ENCODE data around the gene FOXRED1. TPM values are rescaled to one million over a fixed set of nuclear protein-coding genes. Genes with fewer than 3 reads are reported as not detected.
A peak's percentile ranks its signal among the peaks of the same experiment; 100 is the strongest.

FOXRED1 gene
- total and polyA plus RNA-seq, 9 of the 15 experiments (the other 6 are each of a cell fraction or from before 2014, with no cell fraction given) = 14.1 to 94.4 (median 53.1) TPM

- TF ChIP-seq TAL1 (IDR thresholded peaks at IDR 0.05) (peak; percentile 45; the same call in 1 of the 2 replicates), TSC22D4 (tag; IDR thresholded peaks at IDR 0.05) (no peak), L3MBTL2 (IDR thresholded peaks at IDR 0.05) (no peak), ZNF830 (CRISPR knock-in tag; IDR thresholded peaks at IDR 0.05) (no peak), ZNF121 (CRISPR knock-in tag; conservative IDR thresholded peaks at IDR 0.05) (no peak), TFAM (CRISPR knock-in tag; conservative IDR thresholded peaks at IDR 0.05) (no peak), IFI16 (CRISPR knock-in tag; IDR thresholded peaks at IDR 0.05) (no peak), CBFA2T3 (IDR thresholded peaks at IDR 0.05) (peak; percentile 47), TCF3 (CRISPR knock-in tag; IDR thresholded peaks at IDR 0.05) (peak; percentile 45; the same call in 1 of the 2 replicates), HMG20B (CRISPR knock-in tag; IDR thresholded peaks at IDR 0.05) (no peak), ZBTB1 (CRISPR knock-in tag; IDR thresholded peaks at IDR 0.05; ENCODE audit: borderline replicate concordance, low read depth) (no peak), MBD1 (CRISPR knock-in tag; IDR thresholded peaks at IDR 0.05) (no peak), CHD2 (IDR thresholded peaks at IDR 0.05; ENCODE audit: low read depth, low read length) (no peak), CEBPB (tag; IDR thresholded peaks at IDR 0.05) (0 out of 2 replicates have a peak, but pooled peaks have one; percentile 33), ELK1 (CRISPR knock-in tag; IDR thresholded peaks at IDR 0.05) (no peak), PCBP2 (IDR thresholded peaks at IDR 0.05; ENCODE audit: low read depth, low read length, poor library complexity, severe bottlenecking) (no peak)
Observed at GRCh38 chr11:126256216-126256615, 12.7 kb upstream of the FOXRED1 start (continued).

All from K562 (cell line).